Panc1 (cell line): Measurements from ENCODE around the gene LAMC3.

Experiments
- POLR2AphosphoS5 ChIP-seq: IDR thresholded peaks from 2 replicates; pipeline ENCODE4 v1.6.1; 2012; ENCODE audit warnings: mild to moderate bottlenecking, low read depth, low read length, moderate library complexity
- SIN3A ChIP-seq: IDR thresholded peaks from 2 replicates; pipeline ENCODE4 v1.6.1; 2012; ENCODE audit warnings: low read depth, mild to moderate bottlenecking, low read length, moderate library complexity, borderline replicate concordance; ENCODE audit not compliant: insufficient read depth
- TF ChIP-seq, protein P1 (sequence below): fragments of 450-650 bp; IDR thresholded peaks from 2 replicates; pipeline ENCODE4 v1.5.1; 2017; ENCODE audit warnings: mild to moderate bottlenecking
- TF ChIP-seq, protein P2 (sequence below), 2 experiments: IDR thresholded peaks; 2 replicates each; pipeline ENCODE4 v1.6.1; 2011 to 2012; ENCODE audit warnings: low read depth in 2 of 2, control low read depth in 1 of 2, low read length in 1 of 2, mild to moderate bottlenecking in 1 of 2, moderate library complexity in 1 of 2; ENCODE audit not compliant: insufficient read depth in 1 of 2

DNA sequence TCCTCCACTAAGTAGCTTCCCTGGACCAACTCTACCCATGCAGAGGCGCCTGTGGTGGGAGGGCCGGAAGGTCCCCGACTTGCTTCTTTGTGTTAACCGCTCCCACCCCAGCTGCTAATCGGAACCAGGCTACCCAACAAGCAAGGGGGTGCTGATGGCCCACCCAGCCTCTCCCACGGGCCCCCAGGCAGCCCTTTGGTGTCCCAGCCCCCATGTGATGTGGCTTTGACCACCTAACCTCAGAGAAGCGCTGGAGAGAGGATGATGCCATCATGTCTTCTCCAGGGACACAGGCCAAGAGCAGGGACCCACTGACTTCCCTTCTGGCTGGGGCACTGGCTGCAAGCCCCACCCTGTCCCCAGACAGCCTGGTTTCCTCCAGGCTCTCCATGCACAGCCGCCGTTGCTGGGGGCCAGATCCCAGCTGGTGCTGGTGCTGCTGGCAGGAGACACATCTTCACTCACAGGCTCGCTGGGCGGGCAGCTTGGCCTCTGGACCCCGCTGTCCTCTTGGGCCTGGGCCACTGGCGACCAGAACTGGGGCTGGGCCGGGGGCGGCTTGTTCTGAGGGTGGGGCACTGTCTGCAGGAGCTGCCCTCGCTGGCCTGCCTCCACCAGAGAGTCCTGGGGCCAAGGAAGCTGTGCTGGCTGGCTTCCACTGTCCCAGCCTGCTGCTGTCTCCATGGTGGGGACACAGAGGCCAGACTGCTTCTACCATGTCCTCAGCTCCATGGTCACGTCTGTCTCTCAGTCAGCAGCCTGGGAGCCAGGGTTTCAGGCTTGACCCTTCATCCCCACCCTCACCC, 27.8 kb downstream of the LAMC3 start:
- TF ChIP-seq, protein P1, sequence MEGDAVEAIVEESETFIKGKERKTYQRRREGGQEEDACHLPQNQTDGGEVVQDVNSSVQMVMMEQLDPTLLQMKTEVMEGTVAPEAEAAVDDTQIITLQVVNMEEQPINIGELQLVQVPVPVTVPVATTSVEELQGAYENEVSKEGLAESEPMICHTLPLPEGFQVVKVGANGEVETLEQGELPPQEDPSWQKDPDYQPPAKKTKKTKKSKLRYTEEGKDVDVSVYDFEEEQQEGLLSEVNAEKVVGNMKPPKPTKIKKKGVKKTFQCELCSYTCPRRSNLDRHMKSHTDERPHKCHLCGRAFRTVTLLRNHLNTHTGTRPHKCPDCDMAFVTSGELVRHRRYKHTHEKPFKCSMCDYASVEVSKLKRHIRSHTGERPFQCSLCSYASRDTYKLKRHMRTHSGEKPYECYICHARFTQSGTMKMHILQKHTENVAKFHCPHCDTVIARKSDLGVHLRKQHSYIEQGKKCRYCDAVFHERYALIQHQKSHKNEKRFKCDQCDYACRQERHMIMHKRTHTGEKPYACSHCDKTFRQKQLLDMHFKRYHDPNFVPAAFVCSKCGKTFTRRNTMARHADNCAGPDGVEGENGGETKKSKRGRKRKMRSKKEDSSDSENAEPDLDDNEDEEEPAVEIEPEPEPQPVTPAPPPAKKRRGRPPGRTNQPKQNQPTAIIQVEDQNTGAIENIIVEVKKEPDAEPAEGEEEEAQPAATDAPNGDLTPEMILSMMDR: no peak
- TF ChIP-seq, protein P2, sequence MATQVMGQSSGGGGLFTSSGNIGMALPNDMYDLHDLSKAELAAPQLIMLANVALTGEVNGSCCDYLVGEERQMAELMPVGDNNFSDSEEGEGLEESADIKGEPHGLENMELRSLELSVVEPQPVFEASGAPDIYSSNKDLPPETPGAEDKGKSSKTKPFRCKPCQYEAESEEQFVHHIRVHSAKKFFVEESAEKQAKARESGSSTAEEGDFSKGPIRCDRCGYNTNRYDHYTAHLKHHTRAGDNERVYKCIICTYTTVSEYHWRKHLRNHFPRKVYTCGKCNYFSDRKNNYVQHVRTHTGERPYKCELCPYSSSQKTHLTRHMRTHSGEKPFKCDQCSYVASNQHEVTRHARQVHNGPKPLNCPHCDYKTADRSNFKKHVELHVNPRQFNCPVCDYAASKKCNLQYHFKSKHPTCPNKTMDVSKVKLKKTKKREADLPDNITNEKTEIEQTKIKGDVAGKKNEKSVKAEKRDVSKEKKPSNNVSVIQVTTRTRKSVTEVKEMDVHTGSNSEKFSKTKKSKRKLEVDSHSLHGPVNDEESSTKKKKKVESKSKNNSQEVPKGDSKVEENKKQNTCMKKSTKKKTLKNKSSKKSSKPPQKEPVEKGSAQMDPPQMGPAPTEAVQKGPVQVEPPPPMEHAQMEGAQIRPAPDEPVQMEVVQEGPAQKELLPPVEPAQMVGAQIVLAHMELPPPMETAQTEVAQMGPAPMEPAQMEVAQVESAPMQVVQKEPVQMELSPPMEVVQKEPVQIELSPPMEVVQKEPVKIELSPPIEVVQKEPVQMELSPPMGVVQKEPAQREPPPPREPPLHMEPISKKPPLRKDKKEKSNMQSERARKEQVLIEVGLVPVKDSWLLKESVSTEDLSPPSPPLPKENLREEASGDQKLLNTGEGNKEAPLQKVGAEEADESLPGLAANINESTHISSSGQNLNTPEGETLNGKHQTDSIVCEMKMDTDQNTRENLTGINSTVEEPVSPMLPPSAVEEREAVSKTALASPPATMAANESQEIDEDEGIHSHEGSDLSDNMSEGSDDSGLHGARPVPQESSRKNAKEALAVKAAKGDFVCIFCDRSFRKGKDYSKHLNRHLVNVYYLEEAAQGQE (IDR thresholded peaks at IDR 0.05; ENCODE audit: insufficient read depth in 1 of 2, low read depth in 2 of 2, low read length in 1 of 2): no peak
- TF ChIP-seq POLR2AphosphoS5: no peak
- TF ChIP-seq SIN3A: no peak
